Stomach (tissue), 9 donors: ENCODE measurements around the gene RAB7B. TPM values are rescaled to one million over a fixed set of nuclear protein-coding genes. Genes with fewer than 3 reads are reported as not detected.

Experiments used
- DNase-seq, 2 donors: peaks; one replicate each; pipeline versions ENCODE4 v3.0.0 to v3.0.0-alpha.2; 2013 to 2019
- H3K27ac ChIP-seq, 5 donors: fragments of 200-600 bp in 4 of 5; sonication (generic) in 4 of 5; one replicate each; pipeline ENCODE4 v1.5.1; 2013 to 2019; ENCODE audit warnings: mild to moderate bottlenecking in 1 of 5, moderate library complexity in 1 of 5
- H3K27me3 ChIP-seq, 3 donors: fragments of 200-600 bp; sonication (generic); one replicate each; pipeline ENCODE4 v1.5.1; 2017 to 2019; ENCODE audit warnings: mixed run types in 1 of 3
- H3K36me3 ChIP-seq, 4 donors: fragments of 200-600 bp; sonication (generic); 1 replicate in 3 of 4; 2 replicates in 1 of 4; pipeline ENCODE4 v1.5.1; 2016 to 2019
- H3K4me1 ChIP-seq, 4 donors: fragments of 200-600 bp; sonication (generic); one replicate each; pipeline ENCODE4 v1.5.1; 2016 to 2019
- H3K4me3 ChIP-seq, 4 donors: fragments of 200-600 bp; sonication (generic) in 3 of 4; one replicate each; pipeline ENCODE4 v1.5.1; 2016 to 2019; ENCODE audit warnings: mild to moderate bottlenecking in 1 of 4
- H3K9me3 ChIP-seq, 4 donors: fragments of 200-600 bp; sonication (generic); one replicate each; pipeline ENCODE4 v1.5.1; 2016 to 2019
- CTCF ChIP-seq, 7 experiments: fragments of 450-650 bp in 4 of 7; fragments of 200-600 bp in 3 of 7; sonication (generic) in 3 of 7; IDR thresholded peaks; one replicate each; pipeline ENCODE4 v1.5.1; 2016 to 2019; ENCODE audit warnings: antibody characterized with exemption in 7 of 7, control low read depth in 2 of 7, mild to moderate bottlenecking in 1 of 7
- EP300 ChIP-seq: sonication (generic); formaldehyde crosslinking; IDR thresholded peaks from one replicate; pipeline ENCODE4 v1.6.1; 2017; ENCODE audit warnings: antibody characterized with exemption
- POLR2A ChIP-seq, 4 donors: fragments of 450-650 bp; IDR thresholded peaks; one replicate each; pipeline ENCODE4 v1.6.1; 2016; ENCODE audit warnings: antibody characterized with exemption in 4 of 4, control low read depth in 2 of 4, mild to moderate bottlenecking in 1 of 4, moderate library complexity in 1 of 4
- POLR2AphosphoS5 ChIP-seq, 3 donors: sonication (generic); formaldehyde crosslinking; IDR thresholded peaks; one replicate each; pipeline ENCODE4 v1.6.1; 2016; ENCODE audit warnings: antibody characterized with exemption in 3 of 3
- WGBS, 5 donors: extraction: QIAGEN DNeasy Blood & Tissue Kit in 3 of 5; methylation state at CpG; one replicate each; pipeline versions ENCODE4 v1.1.5 to v1.1.7; 2013 to 2018; 5-methylcytosine and 5-hydroxymethylcytosine counted together
- intact Hi-C: fragments of 100-400 bp; cut with DNase I; formaldehyde crosslinking; loops from one replicate; pipeline ENCODE4 v1.15.1; 2023; ENCODE audit warnings: low total_unique reads
- polyA plus RNA-seq, 3 donors: library from polyadenylated mRNA; stranded (reverse); fragments of 200-250 nt; gene quantifications; one replicate each; pipeline ENCODE4 v1.2.3, GENCODE V29; 2013
- total RNA-seq, 5 donors: library from RNA; depleted of rRNA; stranded (reverse); fragments of >200 nt; gene quantifications; one replicate each; pipeline versions ENCODE4 v1.1.0 to v1.2.3, GENCODE V29; 2014 to 2016
- donor health status: healthy with polysubstance abuse.
- donor health status: Bipolar disorder and iron deficiency.
- donor health status: healthy.

RAB7B gene
- total and polyA plus RNA-seq, 8 donors, result 0.89 to 14.0 (median 6.2) TPM; not detected in 1

- TF ChIP-seq CTCF (IDR thresholded peaks at IDR 0.05) (no peak), EP300 (no peak), POLR2A (IDR thresholded peaks at IDR 0.05) (no peak), POLR2AphosphoS5 (IDR thresholded peaks at IDR 0.05) (no peak)
- Histone ChIP-seq H3K9me3 (no peaks in the 10 kb centered on the region), H3K27ac (peak overlapping the region in 4 of 5 donors; percentile 76 to 88 (median 84)), H3K36me3 (no peaks in the 10 kb centered on the region), H3K4me3 (no peak overlapping the region), H3K27me3 (no peaks in the 10 kb centered on the region), H3K4me1 (peaks cover 5 to 28% (median 19%) of the 10 kb centered on the region in 4 donors)
- intact Hi-C loops, result no loop called here
- 54 to 66% (median 60%) methylated on average over 3 of the region's 3 CpGs for WGBS, 5 donors
- no peak for DNase-seq
Measured at GRCh38 chr1:206025283-206025820, 22.2 kb upstream of the RAB7B start.

- DNase-seq, result peak; percentile 88 to 90
- H3K27ac ChIP-seq, result peak within 1 kb of the TSS; percentile 76 to 88 (median 85)
Measured at GRCh38 chr1:206023695-206024094, 20.5 kb upstream of the RAB7B start, which contains the start of gene CTSE. TSS of gene CTSE (minus strand) at chr1:206023895. CDS start at chr1:206023791, 104 bp downstream.

GRCh38 chr1:206022766-206023165 is 19.6 kb upstream of the RAB7B start:
- H3K27ac ChIP-seq, result peak overlapping the region; percentile 76 to 88 (median 85)
- H3K27me3 ChIP-seq, result no peaks in the 10 kb centered on the region
- peaks cover 5 to 28% (median 19%) of the 10 kb centered on the region in 4 donors for H3K4me1 ChIP-seq
- peak in 1 of 2 donors; percentile 36 for DNase-seq
- H3K9me3 ChIP-seq, result no peaks in the 10 kb centered on the region
- H3K4me3 ChIP-seq, result peak overlapping the region; percentile 29 to 47 (median 44)
- TF ChIP-seq EP300, result no peak
- TF ChIP-seq CTCF (IDR thresholded peaks at IDR 0.05), result no peak
- no peak for TF ChIP-seq POLR2AphosphoS5 (IDR thresholded peaks at IDR 0.05)
- no peak for TF ChIP-seq POLR2A (IDR thresholded peaks at IDR 0.05)
- 42 to 64% (median 56%) methylated on average over 7 of the region's 7 CpGs for WGBS, 5 donors
- H3K36me3 ChIP-seq, result no peaks in the 10 kb centered on the region
- intact Hi-C loops, result no loop called here

More at GRCh38 chr1:206023695-206024094, 20.5 kb upstream of the RAB7B start, which contains the start of gene CTSE:
- no peaks in the 10 kb centered on the region for H3K36me3 ChIP-seq
- intact Hi-C loops, result no loop called here
- H3K4me3 ChIP-seq, result peak within 1 kb of the TSS; percentile 29 to 47 (median 44)
- TF ChIP-seq CTCF (IDR thresholded peaks at IDR 0.05) (no peak), EP300 (no peak), POLR2AphosphoS5 (IDR thresholded peaks at IDR 0.05) (peak; percentile 15 to 95 (median 95)), POLR2A (IDR thresholded peaks at IDR 0.05) (peak in 2 of 4 donors; percentile 54 to 88)
- no peaks in the 10 kb centered on the region for H3K27me3 ChIP-seq
- 30 to 71% (median 41%) methylated on average over 9 to 11 of the region's 11 CpGs for WGBS, 5 donors
- peaks cover 5 to 28% (median 19%) of the 10 kb centered on the region in 4 donors for H3K4me1 ChIP-seq
- H3K9me3 ChIP-seq, result no peaks in the 10 kb centered on the region

GRCh38 chr1:206021626-206022365 is 18.6 kb upstream of the RAB7B start:
- no peaks in the 10 kb centered on the region for H3K36me3 ChIP-seq
- H3K27me3 ChIP-seq, result no peaks in the 10 kb centered on the region
- intact Hi-C loops, result no loop called here
- H3K9me3 ChIP-seq, result no peaks in the 10 kb centered on the region
- 39 to 73% (median 44%) methylated on average over 4 of the region's 4 CpGs for WGBS, 5 donors
- DNase-seq, result peak; percentile 38 to 76
- H3K4me3 ChIP-seq, result peak overlapping the region; percentile 29 to 47 (median 44)
- peaks cover 5 to 28% (median 20%) of the 10 kb centered on the region in 4 donors for H3K4me1 ChIP-seq
- H3K27ac ChIP-seq, result peak overlapping the region; percentile 76 to 88 (median 83)
- TF ChIP-seq POLR2AphosphoS5 (IDR thresholded peaks at IDR 0.05), result peak in 1 of 3 donors; percentile 2
- no peak for TF ChIP-seq POLR2A (IDR thresholded peaks at IDR 0.05)
